HG02885 (cell line): ENCODE results near the gene ZNF423.

Source experiments
- ATAC-seq: cut with Tn5 transposase; IDR thresholded peaks from one replicate; pipeline ENCODE4 v1.9.1; 2021; ENCODE audit warnings: mild to moderate bottlenecking; ENCODE audit not compliant: unreplicated experiment, poor library complexity

Gene ZNF423

GRCh38 chr16:49491771-49492761 is 363.8 kb downstream of the ZNF423 start:
- ATAC-seq, result peak; percentile 66

GRCh38 chr16:49491106-49491670 is 364.7 kb downstream of the ZNF423 start:
- no peak for ATAC-seq

DNA sequence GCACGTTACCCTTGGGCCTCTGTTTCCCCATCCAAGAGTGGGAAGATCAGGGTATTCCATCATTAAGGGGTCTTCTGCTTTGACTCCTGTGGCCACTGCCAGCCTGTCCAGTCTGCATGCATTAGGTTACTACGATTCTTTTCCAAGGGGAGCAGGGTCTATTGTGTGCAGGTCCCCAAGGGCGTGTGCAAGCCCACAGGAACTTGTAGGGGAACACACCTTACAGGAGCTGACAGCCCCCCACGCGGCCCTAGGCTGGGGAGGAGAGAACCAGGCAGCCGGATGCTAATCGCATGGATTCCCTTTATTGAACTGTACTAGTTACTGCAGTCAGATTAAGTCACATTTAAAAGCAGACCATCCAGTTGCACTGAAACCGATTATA is 365.6 kb downstream of the ZNF423 start:
- ATAC-seq, result no peak

DNA sequence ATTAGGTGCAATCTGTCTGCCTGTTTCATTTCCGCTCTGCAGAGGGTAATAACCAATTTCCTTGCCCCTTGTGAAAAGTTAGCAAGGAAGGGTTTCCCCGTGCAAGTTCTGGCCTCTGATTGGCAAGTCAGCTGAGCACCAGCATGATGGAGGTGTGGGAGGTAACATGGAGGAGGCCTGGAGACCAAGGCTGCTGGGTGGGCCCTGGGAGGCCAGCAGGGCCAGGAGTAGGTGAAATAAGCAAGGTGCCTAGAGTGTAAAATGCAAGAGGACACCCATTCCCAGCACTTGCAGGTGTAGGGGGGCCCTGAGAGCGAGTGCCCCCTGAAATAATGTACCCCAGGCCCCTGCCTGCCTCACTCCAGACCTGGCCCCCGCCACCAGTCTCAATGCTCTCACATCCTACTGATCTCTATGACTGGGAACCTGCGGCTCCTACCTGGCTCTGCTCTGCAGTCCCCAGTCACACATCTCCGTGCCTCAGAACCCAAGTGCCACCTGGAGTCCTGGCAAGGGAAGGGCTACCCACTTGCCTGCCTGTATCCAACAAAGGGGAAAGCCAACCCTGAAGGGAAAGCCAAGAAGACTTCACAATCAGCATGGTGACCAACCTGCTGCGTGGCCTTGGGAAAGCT is 366.1 kb downstream of the ZNF423 start:
- ATAC-seq, result no peak

DNA sequence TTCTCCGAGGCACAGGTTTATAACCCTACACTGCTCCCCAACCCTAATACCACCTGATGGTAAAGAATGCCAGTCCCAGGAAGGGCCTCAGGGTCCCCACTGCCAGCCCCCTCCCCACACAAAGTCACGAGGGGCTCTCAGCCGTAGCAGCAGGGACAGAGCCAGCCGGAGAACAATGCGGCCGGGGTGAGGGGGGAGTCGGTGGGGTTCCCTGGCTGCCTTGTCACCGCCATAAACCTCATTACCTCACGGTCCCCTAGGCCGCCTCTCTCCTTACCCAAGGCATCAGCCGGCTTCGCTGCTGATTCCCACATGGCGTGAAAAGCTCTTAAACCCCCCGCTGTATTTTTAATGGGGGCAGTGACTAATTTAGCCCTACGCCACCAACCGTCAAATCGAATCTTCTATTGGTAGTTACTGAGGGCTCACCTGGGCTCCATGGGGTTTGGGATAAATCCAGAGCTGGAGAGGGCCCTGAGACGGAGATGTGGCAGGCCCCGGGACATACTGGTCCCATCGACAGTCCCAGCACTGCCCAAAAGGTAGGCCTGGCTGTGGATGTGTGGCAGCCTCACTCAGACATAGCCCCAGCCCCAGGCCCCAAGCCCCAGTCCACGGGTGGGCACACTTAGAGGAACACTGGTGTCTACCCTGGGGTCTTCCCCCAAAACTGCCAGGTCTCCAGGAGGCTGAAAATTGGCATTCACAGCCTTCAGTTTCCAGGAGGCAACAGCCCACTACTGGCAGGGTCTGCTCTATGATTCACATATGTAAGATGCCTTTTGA is 367.0 kb downstream of the ZNF423 start:
- ATAC-seq, result no peak

DNA sequence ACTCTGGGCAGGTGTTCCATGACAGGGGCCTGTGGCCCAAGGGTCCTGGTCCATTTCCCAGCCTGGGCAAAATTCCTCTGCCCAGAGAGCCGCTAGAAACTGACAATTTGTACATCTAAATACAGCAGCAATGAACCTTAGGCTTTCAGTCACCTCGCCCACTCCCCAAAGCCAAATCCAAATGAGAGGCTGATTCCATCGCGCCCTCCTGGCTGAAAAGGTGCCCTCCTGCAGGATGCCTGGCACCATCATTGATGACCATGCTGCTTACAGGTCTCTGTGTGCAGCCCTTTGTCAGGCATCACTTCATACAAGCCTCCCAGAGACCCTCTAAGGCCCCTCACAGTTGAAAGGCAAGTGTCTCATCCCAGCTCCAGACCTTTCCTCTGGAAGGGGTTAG is 367.6 kb downstream of the ZNF423 start:
- ATAC-seq, result no peak

- ATAC-seq, result no peak
Measured at GRCh38 chr16:49487746-49488145, 368.2 kb downstream of the ZNF423 start.

GRCh38 chr16:49486400-49486799 is 369.5 kb downstream of the ZNF423 start:
- no peak for ATAC-seq

DNA sequence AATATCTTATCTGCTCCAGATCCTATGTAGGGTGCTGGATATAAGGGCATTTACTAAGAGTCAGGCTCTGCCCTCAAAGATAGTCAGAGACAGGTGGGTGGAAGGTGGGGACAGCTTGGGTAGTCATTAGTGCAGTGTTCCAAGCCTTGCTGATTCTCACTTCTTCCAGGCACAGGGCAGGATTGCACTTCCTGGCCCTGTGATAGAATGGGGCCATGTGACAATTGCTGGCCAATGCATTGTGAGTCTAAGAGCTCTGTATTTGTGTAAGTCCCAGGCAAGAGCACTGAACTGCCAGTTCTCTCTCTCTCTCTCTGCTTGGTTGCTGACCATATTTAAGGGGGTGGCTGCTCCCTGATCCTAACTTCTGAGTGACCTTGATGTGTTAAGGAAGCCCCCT is 370.2 kb downstream of the ZNF423 start:
- ATAC-seq, result no peak

DNA sequence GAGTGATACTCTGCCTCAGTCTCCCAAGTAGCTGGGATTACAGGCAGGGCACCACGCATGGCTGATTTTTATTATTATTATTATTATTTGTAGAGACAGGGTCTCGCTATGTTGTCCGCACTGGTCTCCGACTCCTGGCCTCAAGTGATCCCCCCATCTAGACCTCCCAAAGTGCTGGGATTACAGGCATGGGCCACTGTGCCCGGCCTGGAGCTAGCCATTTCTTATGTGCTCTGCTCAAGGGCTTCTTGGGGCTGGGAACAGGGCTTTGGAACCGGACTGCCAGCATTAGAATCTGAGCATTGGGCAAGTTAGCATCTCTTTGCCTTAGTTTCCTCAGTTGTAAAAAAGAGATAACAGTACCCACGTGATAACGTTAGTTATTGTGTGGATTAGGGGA is 371.0 kb downstream of the ZNF423 start:
- ATAC-seq, result no peak

DNA sequence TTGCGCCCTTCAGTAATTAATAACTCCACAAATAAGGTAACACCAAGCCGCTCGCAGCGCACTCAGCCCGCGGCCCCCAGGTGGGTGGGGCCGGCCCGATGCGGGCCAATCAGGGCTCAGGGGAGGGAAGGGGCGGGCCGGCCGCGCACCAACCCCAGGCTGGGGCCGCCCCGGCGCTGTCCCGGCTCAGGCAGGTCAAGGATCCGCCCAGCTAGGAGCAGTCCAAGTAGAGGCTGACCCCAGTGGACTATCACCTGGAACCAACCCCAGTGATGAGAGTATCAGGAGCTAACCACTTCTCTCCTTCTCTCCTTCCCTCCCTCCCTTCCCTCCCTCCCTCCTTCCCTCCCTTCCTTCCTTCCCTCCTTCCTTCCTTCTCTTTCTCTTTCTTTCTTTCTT is 371.5 kb downstream of the ZNF423 start:
- no peak for ATAC-seq

- ATAC-seq, result no peak
Measured at GRCh38 chr16:49483651-49484450, 372.1 kb downstream of the ZNF423 start.

GRCh38 chr16:49483251-49483650 is 372.7 kb downstream of the ZNF423 start:
- ATAC-seq, result no peak

DNA sequence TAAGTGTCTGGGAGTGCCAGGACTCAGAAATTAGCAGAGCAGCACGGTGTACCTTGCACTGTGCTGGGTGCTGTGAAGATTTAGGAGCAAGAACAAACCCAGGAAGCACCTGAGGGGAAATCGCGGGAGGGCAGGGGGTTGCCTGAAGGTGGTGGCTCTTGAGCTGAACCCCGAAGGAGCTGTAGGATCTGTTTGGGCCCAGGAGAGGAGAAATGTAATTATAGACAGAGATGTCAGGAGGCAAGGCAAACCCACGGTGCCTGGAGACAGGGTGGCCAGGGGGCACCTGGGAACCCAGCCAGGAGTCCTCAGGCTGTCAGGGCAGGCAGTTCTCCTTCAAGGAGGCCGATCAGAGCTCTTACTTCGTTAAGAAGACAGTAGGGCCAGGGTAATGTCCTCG is 373.2 kb downstream of the ZNF423 start:
- ATAC-seq, result no peak

DNA sequence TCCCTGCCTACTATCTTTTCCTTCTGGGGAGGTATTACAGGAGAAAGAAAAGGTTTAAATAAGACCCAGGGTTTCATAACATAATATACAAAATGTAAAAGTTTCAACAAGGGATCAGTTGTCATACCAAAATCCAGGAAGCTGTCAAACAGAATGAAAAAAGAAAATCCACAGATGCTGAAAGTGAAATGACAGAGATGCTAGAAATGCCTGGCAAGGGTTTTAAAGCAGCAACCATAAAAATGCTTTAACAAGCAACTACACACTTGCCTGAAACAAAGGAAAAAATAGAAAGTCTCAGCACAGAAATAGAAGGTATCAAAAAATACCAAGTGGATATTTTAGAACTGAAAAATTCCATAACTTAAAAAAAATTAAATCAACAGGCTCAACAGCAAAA is 377.3 kb downstream of the ZNF423 start:
- no peak for ATAC-seq

DNA sequence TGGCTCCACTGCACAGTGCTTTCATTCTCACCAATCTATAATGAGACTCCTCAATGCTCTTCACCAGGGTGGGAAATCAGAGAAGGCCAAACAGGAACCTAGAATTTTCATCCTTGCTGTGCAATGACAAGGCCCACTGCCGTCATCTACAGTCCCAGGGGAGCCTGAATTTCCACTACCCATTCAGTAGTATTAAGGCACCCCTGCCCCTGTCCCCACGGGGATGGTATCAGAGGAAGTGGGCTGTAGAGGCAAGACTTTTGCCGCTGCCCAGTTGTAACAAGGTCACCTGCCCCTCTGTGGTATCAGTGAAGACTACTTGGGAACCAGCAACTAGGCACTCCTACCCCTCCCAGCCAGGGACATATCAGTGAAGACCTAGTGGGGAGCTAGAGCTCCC is 377.8 kb downstream of the ZNF423 start:
- ATAC-seq, result no peak

GRCh38 chr16:49477250-49477895 is 378.5 kb downstream of the ZNF423 start:
- no peak for ATAC-seq

DNA sequence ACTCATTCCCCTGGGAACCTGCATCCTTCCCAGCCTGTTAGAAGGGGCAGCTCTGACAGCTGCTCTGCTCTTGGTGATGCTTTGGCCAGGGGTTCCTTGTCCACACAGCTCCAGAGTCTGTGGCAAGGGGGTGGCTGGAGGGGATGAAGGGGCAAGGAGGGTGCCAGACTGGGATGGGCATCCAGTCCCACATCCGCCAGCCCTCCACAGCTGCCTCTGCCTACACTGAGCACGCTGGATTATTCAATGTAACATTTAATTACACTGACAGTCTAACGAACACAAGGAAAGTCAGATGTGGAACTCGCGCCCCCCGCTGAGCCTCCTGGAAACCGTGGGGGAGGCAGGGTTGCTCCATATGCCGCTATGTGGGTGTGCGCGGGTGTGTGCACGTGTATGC is 381.2 kb downstream of the ZNF423 start:
- no peak for ATAC-seq

DNA sequence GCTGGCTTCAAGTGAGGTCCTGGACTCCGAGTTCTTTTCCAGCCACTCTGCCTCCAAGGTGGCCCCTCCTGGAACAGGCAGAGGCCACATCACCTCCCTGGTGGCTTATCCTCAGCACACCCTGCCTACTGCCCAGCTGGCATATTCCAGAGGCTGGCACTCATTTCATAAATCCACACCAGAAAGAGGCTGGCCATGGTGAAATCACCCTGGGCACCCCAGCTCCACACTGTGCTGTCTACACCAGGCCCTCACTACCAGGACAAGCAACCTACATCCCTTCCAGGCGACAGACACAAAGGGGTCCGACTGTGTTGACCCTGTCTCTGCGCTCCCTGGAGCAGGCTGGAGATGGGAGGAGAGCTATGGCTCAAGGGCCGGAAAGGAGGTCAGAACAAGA is 382.1 kb downstream of the ZNF423 start:
- ATAC-seq, result no peak
